GM20000 (cell line): Measurements from ENCODE around the gene CD86.
A peak's percentile ranks its signal among the peaks of the same experiment; 100 is the strongest.

Source experiments
- DNase-seq: peaks from one replicate; pipeline ENCODE4 v3.0.0; 2012; ENCODE audit warnings: low spot score
- TF ChIP-seq, protein P1 (sequence below): IDR thresholded peaks from 2 replicates; pipeline ENCODE4 v1.5.1; 2012; ENCODE audit warnings: mild to moderate bottlenecking, control low read depth; ENCODE audit errors: extremely low read depth, missing control alignments

Gene CD86

DNA sequence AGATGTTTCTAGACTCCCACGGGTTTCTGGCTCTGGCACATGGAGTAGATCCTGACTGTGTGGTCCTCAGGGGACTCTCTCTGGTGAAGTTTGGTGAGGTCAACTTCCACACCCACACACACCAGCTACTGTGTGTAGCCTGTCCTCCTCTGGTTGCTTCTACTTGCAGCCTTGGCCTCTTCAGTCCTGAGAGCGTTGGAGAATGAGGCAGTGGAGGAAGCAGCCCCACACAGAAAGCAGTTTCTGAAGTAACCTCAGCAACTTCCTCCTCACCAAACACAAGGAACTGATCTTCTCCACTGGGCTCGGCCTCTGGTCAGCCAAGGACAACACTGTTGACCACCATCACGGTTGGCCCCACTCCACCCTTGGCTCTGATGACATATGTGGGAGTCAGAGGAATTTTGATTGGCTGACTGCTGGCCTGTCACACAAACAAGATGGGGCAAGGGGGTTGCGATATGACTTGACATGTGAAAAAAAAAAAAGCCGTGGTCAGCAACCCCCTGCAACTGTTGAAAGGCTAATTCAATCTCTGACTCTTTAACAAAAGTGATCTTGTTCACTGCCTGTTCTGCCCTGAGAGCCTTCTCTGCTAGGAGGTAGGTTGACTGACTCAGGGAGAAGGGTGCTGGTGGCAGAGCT, 19.6 kb downstream of the CD86 start:
- TF ChIP-seq, protein P1, sequence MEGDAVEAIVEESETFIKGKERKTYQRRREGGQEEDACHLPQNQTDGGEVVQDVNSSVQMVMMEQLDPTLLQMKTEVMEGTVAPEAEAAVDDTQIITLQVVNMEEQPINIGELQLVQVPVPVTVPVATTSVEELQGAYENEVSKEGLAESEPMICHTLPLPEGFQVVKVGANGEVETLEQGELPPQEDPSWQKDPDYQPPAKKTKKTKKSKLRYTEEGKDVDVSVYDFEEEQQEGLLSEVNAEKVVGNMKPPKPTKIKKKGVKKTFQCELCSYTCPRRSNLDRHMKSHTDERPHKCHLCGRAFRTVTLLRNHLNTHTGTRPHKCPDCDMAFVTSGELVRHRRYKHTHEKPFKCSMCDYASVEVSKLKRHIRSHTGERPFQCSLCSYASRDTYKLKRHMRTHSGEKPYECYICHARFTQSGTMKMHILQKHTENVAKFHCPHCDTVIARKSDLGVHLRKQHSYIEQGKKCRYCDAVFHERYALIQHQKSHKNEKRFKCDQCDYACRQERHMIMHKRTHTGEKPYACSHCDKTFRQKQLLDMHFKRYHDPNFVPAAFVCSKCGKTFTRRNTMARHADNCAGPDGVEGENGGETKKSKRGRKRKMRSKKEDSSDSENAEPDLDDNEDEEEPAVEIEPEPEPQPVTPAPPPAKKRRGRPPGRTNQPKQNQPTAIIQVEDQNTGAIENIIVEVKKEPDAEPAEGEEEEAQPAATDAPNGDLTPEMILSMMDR: no peak
- peak; percentile 78 for DNase-seq

DNA sequence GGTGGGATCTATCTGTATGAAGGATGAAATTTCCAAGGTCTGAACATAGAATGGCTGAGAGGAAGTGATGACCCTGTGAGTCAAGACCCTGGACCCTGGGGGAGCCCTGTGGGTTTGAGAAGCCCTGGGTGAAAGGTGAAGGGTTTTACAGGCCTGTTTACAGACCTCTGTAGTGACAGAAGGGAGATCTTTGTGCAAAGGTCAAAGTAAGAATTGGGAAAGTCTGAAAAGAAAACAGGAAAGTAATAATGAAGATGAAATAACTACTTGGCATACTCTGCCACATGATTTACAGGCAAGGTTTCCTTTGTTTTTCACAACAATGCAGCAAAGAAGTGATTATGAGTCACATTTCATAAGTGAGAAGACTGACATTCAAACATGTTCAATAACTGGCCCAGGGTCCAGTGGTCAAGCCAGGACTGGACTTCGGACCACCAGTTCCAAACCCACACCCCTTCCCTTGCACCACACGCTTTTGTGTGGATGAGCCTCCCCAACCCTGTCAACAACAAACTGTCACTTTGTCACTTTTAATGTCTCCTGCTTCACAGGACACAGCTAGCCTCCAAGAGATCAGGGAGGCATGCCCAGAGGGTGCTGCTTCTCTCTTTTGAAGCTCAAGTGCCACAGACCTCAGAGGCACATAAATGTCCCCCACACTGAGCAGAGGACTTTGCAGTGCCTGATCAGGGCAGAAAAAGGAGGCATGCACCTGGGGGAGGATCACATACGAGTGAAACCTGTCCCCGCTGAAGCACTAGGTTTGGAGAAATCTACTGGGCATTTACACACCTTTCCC, 21.5 kb downstream of the CD86 start:
- no peak for DNase-seq
- TF ChIP-seq, protein P1: no peak

DNA sequence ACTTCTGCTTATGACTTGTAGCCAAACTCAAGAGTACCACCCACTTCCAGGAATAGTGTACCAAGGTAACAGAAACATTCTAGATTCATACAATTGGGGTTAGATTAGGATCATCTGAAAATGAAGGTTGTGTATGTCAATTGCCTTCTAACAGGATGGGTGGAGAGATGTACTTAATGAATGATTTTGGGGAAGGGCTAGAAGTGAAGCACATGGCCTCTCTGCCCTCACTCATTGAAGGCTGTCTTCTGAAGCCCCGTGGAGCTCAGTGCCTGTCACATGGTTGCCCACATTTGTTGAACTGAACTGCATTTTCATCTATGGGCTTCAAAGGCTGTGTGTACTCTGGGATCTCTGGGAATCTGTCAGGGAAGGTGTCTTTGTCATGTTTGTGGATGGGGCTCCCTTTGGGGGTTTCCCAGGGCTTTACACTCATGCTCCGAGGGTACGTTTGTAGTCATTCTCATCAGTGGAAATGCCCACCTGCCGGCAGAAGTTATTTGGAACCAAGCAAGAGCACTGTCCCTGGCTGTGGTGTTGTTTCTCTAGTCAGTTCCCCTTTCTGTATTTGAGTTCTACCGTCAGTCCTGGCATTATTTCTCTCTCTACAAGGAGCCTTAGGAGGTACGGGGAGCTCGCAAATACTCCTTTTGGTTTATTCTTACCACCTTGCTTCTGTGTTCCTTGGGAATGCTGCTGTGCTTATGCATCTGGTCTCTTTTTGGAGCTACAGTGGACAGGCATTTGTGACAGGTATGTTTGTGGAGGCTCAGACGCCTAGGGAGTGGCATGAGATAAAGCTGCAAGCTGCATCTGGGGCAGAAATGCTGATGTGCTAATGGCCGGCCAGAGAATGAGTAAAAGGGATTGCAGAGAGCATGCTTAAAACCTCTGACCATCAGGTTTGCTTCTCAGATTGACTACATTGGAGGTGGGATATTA, 22.4 kb downstream of the CD86 start:
- no peak for DNase-seq
- TF ChIP-seq, protein P1: no peak

DNA sequence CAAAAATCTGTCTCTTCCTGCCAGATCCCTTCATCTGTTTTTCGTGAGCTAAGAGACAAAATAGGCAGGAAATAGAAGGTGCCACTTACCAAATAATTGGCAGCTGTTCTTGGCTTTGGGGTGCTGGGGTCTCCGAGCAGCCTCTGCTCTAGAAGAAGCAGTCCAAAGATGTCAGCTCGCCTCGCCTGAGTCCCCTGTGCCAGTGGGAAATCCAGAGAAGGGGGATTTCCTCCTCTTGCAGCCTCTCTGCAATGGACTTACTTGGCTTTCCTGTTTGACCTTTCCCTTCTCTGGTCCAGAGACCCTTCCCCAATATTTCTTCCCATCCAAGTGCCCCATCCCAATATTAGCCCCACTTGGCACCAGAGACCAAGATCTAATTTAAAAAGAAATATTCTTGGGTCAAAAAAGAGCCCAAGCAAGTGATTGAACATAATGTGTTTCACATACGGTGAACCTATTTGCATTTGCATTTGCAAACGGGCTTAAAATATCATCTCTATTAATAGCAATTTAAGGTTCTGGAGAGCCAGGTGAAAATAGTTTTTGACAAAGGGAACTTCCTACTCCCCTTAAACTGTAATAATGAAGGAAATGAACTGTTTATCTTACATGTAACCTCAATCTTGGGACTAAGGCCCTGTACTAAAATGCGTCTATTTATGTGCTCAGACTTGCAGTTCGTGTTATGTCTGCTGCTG, 23.2 kb downstream of the CD86 start:
- TF ChIP-seq, protein P1: no peak
- no peak for DNase-seq

DNA sequence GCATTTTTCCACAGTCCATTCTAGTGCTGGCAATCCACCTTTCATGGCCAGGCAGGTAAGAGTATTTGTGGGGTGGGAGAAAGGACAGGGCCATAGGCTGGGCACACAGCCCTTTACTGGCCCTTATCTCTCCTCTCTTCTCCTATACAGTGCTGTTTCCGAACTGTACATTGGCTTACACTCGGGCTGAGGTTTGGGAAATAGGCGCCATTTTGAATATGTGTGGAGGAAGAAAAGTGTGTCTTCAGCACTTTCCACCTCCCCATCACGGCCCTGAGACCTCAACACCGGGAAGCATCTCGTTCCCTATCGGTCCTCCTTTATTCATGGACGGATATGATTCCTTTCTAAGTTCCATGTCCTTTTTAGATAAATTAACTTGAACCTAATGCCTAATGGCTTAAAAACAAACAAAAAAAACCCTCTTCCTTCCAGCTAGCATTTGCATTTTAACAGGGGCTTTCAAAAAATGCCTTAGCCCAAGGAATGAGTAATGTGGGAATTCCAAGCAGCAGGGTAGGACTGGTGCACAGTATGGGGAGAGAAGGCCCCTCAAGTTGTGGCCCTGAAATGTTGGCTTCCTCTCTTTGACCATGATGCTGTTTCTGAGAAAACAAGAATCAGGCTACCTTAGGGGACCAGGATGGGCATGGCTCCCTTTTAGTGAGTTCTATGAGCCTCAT, 24.5 kb downstream of the CD86 start:
- TF ChIP-seq, protein P1: no peak
- no peak for DNase-seq

DNA sequence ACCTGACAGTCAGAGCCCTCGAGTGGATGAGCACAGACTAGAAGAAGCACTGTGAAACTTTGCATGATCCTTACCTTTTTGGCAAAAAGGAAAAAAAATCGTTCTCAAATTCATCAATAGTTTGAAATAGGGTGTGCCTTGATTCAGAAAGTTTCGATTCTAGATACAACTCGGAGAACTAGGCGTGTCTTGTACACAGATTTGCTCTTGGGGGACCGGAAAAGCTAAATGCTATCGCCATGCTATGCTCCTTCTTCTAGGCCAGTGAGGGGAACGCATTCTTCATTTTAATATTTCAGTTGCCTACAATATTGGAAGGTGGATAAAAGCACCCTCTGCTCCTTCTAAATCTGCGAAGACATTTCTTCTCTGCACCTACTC, 25.0 kb downstream of the CD86 start:
- TF ChIP-seq, protein P1: no peak
- no peak for DNase-seq
